ENCODE results near the gene SLC5A7. TPM values are rescaled to one million over a fixed set of nuclear protein-coding genes. Genes with fewer than 3 reads are reported as not detected.

Gene SLC5A7
- total RNA-seq = not detected in 2 replicates

GRCh38 chr2:107986278-107987217, at the start of gene SLC5A7:
TSS of gene SLC5A7 (plus strand) at chr2:107986524. CDS start at chr2:107988156, 1,632 bp downstream.

Other genes with a start within 250 kb of the SLC5A7 start
- not detected in 2 replicates for gene RGPD4, start 159.6 kb upstream of the SLC5A7 start, total RNA-seq